K562 (cell line): Measurements from ENCODE around the gene ARL10. TPM values are rescaled to one million over a fixed set of nuclear protein-coding genes. Genes with fewer than 3 reads are reported as not detected.

Experiments
- ATAC-seq: fragments of 200-7000 bp; cut with Tn5 transposase; 3 replicates; pipeline ENCODE4 v1.9.1; 2020; ENCODE audit warnings: moderate library complexity
- BruUV-seq: library from RNA; stranded (reverse); fragments of 400-500 nt; replicated peaks from 2 replicates; lab custom pipeline; 2021; lab: Mats Ljungman, UMichigan
- CTCF ChIA-PET: fragments of 300-600 bp; formaldehyde crosslinking; extraction: SDS; loops from one replicate; lab custom pipeline; 2021; ENCODE audit warnings: low intra/inter-chr PET ratio; lab: Yijun Ruan, JAX
- POLR2A ChIA-PET: fragments of 300-600, 350-650 bp; sonication (Branson Sonifier 250); formaldehyde crosslinking; extraction: SDS; loops from one replicate; lab custom pipeline; 2021; ENCODE audit warnings: antibody characterized with exemption, inconsistent platforms; lab: Yijun Ruan, JAX
- DNase-seq, 4 experiments: peaks; one replicate each; pipeline versions ENCODE4 v3.0.0 to v3.0.0-alpha.2; 2011 to 2018; ENCODE audit warnings: low spot score in 3 of 4, mixed read lengths in 3 of 4; ENCODE audit errors: extremely low read depth in 1 of 4
- FAIRE-seq: peaks from 2 replicates; lab custom pipeline; 2011; peaks lifted over from hg19 to GRCh38; lab: Jason Lieb, UNC
- H2AFZ ChIP-seq: 2 replicates; pipeline ENCODE4 v1.6.0; 2011; ENCODE audit warnings: low read depth, low read length, control low read depth, inconsistent platforms
- H3K27ac ChIP-seq: fragments of 200-600 bp; 3 replicates; pipeline ENCODE4 v1.8.0; 2011; ENCODE audit warnings: low read depth, mild to moderate bottlenecking, control low read depth, inconsistent platforms, low read length, moderate library complexity, mixed read lengths; ENCODE audit errors: extremely low read depth
- H3K27me3 ChIP-seq, 2 experiments: fragments of 300-600 bp in 1 of 2; 2 replicates in 1 of 2; 3 replicates in 1 of 2; pipeline versions ENCODE4 v1.6.0 to v1.8.0; 2011; ENCODE audit warnings: inconsistent platforms in 2 of 2, low read length in 2 of 2, mild to moderate bottlenecking in 1 of 2, mixed read lengths in 1 of 2, moderate library complexity in 1 of 2; ENCODE audit not compliant: control insufficient read depth in 2 of 2, insufficient read depth in 2 of 2
- H3K36me3 ChIP-seq: fragments of 300-600 bp; 3 replicates; pipeline ENCODE4 v1.8.0; 2011; ENCODE audit warnings: mild to moderate bottlenecking, low read length, inconsistent platforms; ENCODE audit not compliant: control insufficient read depth, insufficient read depth
- H3K4me1 ChIP-seq, 2 experiments: fragments of 200-600 bp in 1 of 2; replicated peaks in 1 of 2; 2 replicates in 1 of 2; 3 replicates in 1 of 2; pipeline versions ENCODE4 v1.5.1 to v1.8.0; 2011; ENCODE audit warnings: inconsistent platforms in 2 of 2, low read length in 2 of 2, mild to moderate bottlenecking in 1 of 2, mixed read lengths in 1 of 2, moderate library complexity in 1 of 2; ENCODE audit not compliant: control insufficient read depth in 2 of 2, insufficient read depth in 2 of 2
- H3K4me2 ChIP-seq: 2 replicates; pipeline ENCODE4 v1.6.1; 2011; ENCODE audit warnings: low read length, control low read depth, inconsistent platforms, mixed read lengths; ENCODE audit not compliant: insufficient read depth
- H3K4me3 ChIP-seq: fragments of 200-600 bp; sonication (generic), shearing (Covaris generic); 2 replicates; pipeline ENCODE4 v1.5.1; 2016; ENCODE audit warnings: control low read depth, inconsistent platforms
- H3K79me2 ChIP-seq: fragments of 200-600 bp; 3 replicates; pipeline ENCODE4 v1.8.0; 2011; ENCODE audit warnings: low read length, inconsistent platforms; ENCODE audit not compliant: control insufficient read depth, insufficient read depth
- H3K9ac ChIP-seq, 2 experiments: 2 replicates each; pipeline versions ENCODE4 v1.6.0 to v1.6.1; 2011; ENCODE audit warnings: low read depth in 2 of 2, low read length in 2 of 2, control low read depth in 1 of 2, inconsistent platforms in 1 of 2, mild to moderate bottlenecking in 1 of 2, mixed read lengths in 1 of 2; ENCODE audit not compliant: insufficient read depth in 1 of 2
- H3K9me1 ChIP-seq: one replicate; pipeline ENCODE4 v1.6.0; 2011; ENCODE audit warnings: inconsistent platforms, mild to moderate bottlenecking, low read length, moderate library complexity; ENCODE audit not compliant: control insufficient read depth, insufficient read depth
- H3K9me3 ChIP-seq: replicated peaks from 2 replicates; pipeline ENCODE4 v1.5.1; 2011; ENCODE audit warnings: low read depth, low read length, inconsistent platforms; ENCODE audit not compliant: control insufficient read depth, insufficient read depth
- H4K20me1 ChIP-seq: replicated peaks from 2 replicates; pipeline ENCODE4 v1.6.1; 2011; ENCODE audit warnings: low read length, inconsistent platforms, mixed read lengths; ENCODE audit not compliant: control insufficient read depth, insufficient read depth
- EGR1 ChIP-seq: fragments of 450-650 bp; conservative IDR thresholded peaks from 2 replicates; pipeline ENCODE4 v1.6.1; 2017; ENCODE audit warnings: mild to moderate bottlenecking
- ETS1 ChIP-seq: conservative IDR thresholded peaks from 2 replicates; pipeline ENCODE4 v1.6.1; 2011; ENCODE audit warnings: low read depth, mild to moderate bottlenecking, low read length; ENCODE audit not compliant: control insufficient read depth
- KLF16 ChIP-seq: IDR thresholded peaks from 2 replicates; pipeline ENCODE4 v1.6.1; 2016; ENCODE audit warnings: antibody characterized with exemption
- OTX1 ChIP-seq: fragments of 450-650 bp; formaldehyde crosslinking; IDR thresholded peaks from 2 replicates; pipeline ENCODE4 v1.4.0; 2022; ENCODE audit warnings: mild to moderate bottlenecking
- PHB ChIP-seq: fragments of 250-450 bp; sonication (Bioruptor Pico); IDR thresholded peaks from 2 replicates; pipeline ENCODE4 v1.5.0; 2021
- PHTF2 ChIP-seq: fragments of 250-450 bp; sonication (Bioruptor Pico); IDR thresholded peaks from 2 replicates; pipeline ENCODE4 v1.5.0; 2021; ENCODE audit warnings: mild to moderate bottlenecking
- TBP ChIP-seq: optimal IDR thresholded peaks from 2 replicates; pipeline ENCODE3; 2011; ENCODE audit warnings: low read depth, low read length, improper control_type of control experiment
- TFAM ChIP-seq: fragments of 250-450 bp; sonication (Bioruptor Pico); conservative IDR thresholded peaks from 2 replicates; pipeline ENCODE4 v1.5.0; 2021; ENCODE audit warnings: mild to moderate bottlenecking, moderate library complexity
- ZNF124 ChIP-seq: sonication (generic); formaldehyde crosslinking; IDR thresholded peaks from 2 replicates; pipeline ENCODE4 v1.8.1; 2022; ENCODE audit warnings: missing genetic modification reagents
- ZNF23 ChIP-seq: fragments of 250-450 bp; sonication (Bioruptor Pico); IDR thresholded peaks from 2 replicates; pipeline ENCODE4 v1.4.0; 2020; ENCODE audit warnings: mild to moderate bottlenecking
- ZNF398 ChIP-seq: fragments of 250-450 bp; sonication (Bioruptor Pico); IDR thresholded peaks from 2 replicates; pipeline ENCODE4 v1.8.0; 2021; ENCODE audit warnings: moderate library complexity, mild to moderate bottlenecking, inconsistent platforms
- ZNF77 ChIP-seq: fragments of 250-450 bp; sonication (Bioruptor Pico); IDR thresholded peaks from 2 replicates; pipeline ENCODE4 v1.5.0; 2020
- WGBS: fragments of 100-300 bp; shearing (Covaris generic); methylation state at CpG from one replicate; pipeline ENCODE4 v1.1.6; 2016; ENCODE audit warnings: low coverage, mixed read lengths; ENCODE audit not compliant: insufficient coverage; ENCODE audit errors: missing lambda C conversion rate; 5-methylcytosine and 5-hydroxymethylcytosine counted together
- in situ Hi-C: fragments of 300-500 bp; cut with MboI; formaldehyde crosslinking; loops from 4 replicates; pipeline ENCODE4 v1.15.0; 2018; ENCODE audit warnings: inconsistent platforms, mixed read lengths
- intact Hi-C: fragments of 100-400 bp; cut with micrococcal nuclease; formaldehyde crosslinking; loops from 2 replicates; pipeline ENCODE4 v1.14.2; 2022
- polyA plus RNA-seq, 8 experiments: library from polyadenylated mRNA; depleted of rRNA in 4 of 8; stranded (reverse) in 5 of 8; unstranded in 3 of 8; fragments of >200 nt; fragmentation: Nextera tagmentation in 2 of 8; fragmentation: Illumina TruSeq in 1 of 8; extraction: Ambion mirVana in 2 of 8; extraction: Trizol in 1 of 8; gene quantifications; 2 replicates each; pipeline versions ENCODE4 v1.2.1 to v1.2.3, GENCODE V29; 2011 to 2014; ENCODE audit warnings: inconsistent platforms in 1 of 8, missing spikeins in 1 of 8
- total RNA-seq, 7 experiments: library from RNA; depleted of rRNA in 6 of 7; stranded (reverse); fragments of >200 nt in 6 of 7; fragmentation: Illumina TruSeq in 2 of 7; extraction: Trizol in 2 of 7; gene quantifications; 2 replicates each; pipeline versions ENCODE4 v1.2.1 to v1.2.3, GENCODE V29; 2011 to 2021; ENCODE audit warnings: low replicate concordance in 1 of 7

ARL10 gene
- total and polyA plus RNA-seq, 9 of the 15 experiments (the other 6 are each of a cell fraction or from before 2014, with no cell fraction given): under 0.01 to 0.40 (median 0.34) TPM; not detected in 3

GRCh38 chr5:176425791-176426190 is 60.5 kb downstream of the ARL10 start:
- DNase-seq: no peak
- Histone ChIP-seq H3K4me3 (no peak overlapping the region), H3K9ac (no peak overlapping the region), H3K36me3 (no peaks in the 10 kb centered on the region), H3K27ac (no peak overlapping the region), H3K27me3 (no peaks in the 10 kb centered on the region), H3K4me2 (no peak overlapping the region), H3K9me1 (no peaks in the 10 kb centered on the region), H2AFZ (no peak overlapping the region), H3K4me1 (no peaks in the 10 kb centered on the region; a peak in 2 of 5 replicates), H4K20me1 (no peaks in the 10 kb centered on the region), H3K9me3 (peaks cover 2% of the 10 kb centered on the region; the same call in 1 of the 2 replicates), H3K79me2 (no peaks in the 10 kb centered on the region)
- BruUV-seq: no TSS peak
- ATAC-seq: no peak
- FAIRE-seq: no peak
- in situ Hi-C loops: no loop called here
- WGBS: 14% methylated on average over 1 of the region's 1 CpG
- intact Hi-C loops: no loop called here
- POLR2A ChIA-PET: interaction anchor here (0.8 kb wide), 1 partner anchor 10 kb away, joined by 4 read pairs; the partner anchor contains the start of gene CLTB
- CTCF ChIA-PET: interaction anchor here (0.6 kb wide), 1 partner anchor 10 kb away, joined by 5 read pairs; the partner anchor contains the start of gene CLTB
- TF ChIP-seq KLF16 (no peak), TBP (no peak), TFAM (CRISPR knock-in tag) (no peak)
- TF ChIP-seq, all 486 proteins: peak for 0

- no TSS peak for BruUV-seq
- Histone ChIP-seq H3K27me3 (no peaks in the 10 kb centered on the region), H3K4me1 (no peaks in the 10 kb centered on the region; a peak in 2 of 5 replicates)
- intact Hi-C loops: no loop called here
- ATAC-seq: no peak
- TF ChIP-seq PHTF2 (CRISPR knock-in tag) (no peak), ETS1 (no peak), ZNF124 (CRISPR knock-in tag) (no peak), ZNF398 (CRISPR knock-in tag) (no peak), PHB (CRISPR knock-in tag) (no peak), OTX1 (CRISPR knock-in tag) (no peak), EGR1 (no peak), ZNF77 (CRISPR knock-in tag) (no peak), ZNF23 (no peak)
- TF ChIP-seq, all 486 proteins: peak for 0
- DNase-seq: no peak
- WGBS: 21% methylated on average over 1 of the region's 1 CpG
- Histone ChIP-seq H3K27ac (no peak overlapping the region), H3K79me2 (no peaks in the 10 kb centered on the region), H2AFZ (no peak overlapping the region), H3K9ac (no peak overlapping the region), H3K9me3 (0 out of 2 replicates have a peak, but pooled peaks cover 2% of the 10 kb centered on the region), H3K4me2 (no peak overlapping the region), H3K9me1 (no peaks in the 10 kb centered on the region), H4K20me1 (no peaks in the 10 kb centered on the region), H3K36me3 (no peaks in the 10 kb centered on the region), H3K4me3 (no peak overlapping the region)
- CTCF ChIA-PET: interaction anchor here (0.5 kb wide), 1 partner anchor 556 kb away, joined by 3 read pairs; the partner anchor contains the start of gene CPLX2
- no peak for FAIRE-seq
- in situ Hi-C loops: no loop called here
- POLR2A ChIA-PET: interaction anchor here (0.8 kb wide), 1 partner anchor 11 kb away, joined by 4 read pairs; the partner anchor contains the start of gene CLTB
Observed at GRCh38 chr5:176426876-176427275, 61.6 kb downstream of the ARL10 start.
